ENCODE data around the gene PGA4.

The PGA4 gene

GRCh38 chr11:61181489-61181888 is 40.7 kb upstream of the PGA4 start:
- ChIA-PET CTCF (no interaction called here), POLR2A (no interaction called here)
- TF ChIP-seq, protein P1, sequence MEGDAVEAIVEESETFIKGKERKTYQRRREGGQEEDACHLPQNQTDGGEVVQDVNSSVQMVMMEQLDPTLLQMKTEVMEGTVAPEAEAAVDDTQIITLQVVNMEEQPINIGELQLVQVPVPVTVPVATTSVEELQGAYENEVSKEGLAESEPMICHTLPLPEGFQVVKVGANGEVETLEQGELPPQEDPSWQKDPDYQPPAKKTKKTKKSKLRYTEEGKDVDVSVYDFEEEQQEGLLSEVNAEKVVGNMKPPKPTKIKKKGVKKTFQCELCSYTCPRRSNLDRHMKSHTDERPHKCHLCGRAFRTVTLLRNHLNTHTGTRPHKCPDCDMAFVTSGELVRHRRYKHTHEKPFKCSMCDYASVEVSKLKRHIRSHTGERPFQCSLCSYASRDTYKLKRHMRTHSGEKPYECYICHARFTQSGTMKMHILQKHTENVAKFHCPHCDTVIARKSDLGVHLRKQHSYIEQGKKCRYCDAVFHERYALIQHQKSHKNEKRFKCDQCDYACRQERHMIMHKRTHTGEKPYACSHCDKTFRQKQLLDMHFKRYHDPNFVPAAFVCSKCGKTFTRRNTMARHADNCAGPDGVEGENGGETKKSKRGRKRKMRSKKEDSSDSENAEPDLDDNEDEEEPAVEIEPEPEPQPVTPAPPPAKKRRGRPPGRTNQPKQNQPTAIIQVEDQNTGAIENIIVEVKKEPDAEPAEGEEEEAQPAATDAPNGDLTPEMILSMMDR (IDR thresholded peaks at IDR 0.05; ENCODE audit: control extremely low read depth, extremely low read depth, low read depth, missing control alignments), result no peak
- DNase-seq (ENCODE audit: extremely low spot score), result no peak

GRCh38 chr11:61183645-61184044 is 38.5 kb upstream of the PGA4 start:
- ChIA-PET CTCF (interaction anchor here (2.0 kb wide), 1 partner anchor 409 kb away, joined by 5 read pairs; no protein-coding TSS in a partner anchor), POLR2A (no interaction called here)
- TF ChIP-seq, protein P1 (IDR thresholded peaks at IDR 0.05; ENCODE audit: control extremely low read depth, extremely low read depth, low read depth, missing control alignments), result no peak
- DNase-seq (ENCODE audit: extremely low spot score), result no peak

DNA sequence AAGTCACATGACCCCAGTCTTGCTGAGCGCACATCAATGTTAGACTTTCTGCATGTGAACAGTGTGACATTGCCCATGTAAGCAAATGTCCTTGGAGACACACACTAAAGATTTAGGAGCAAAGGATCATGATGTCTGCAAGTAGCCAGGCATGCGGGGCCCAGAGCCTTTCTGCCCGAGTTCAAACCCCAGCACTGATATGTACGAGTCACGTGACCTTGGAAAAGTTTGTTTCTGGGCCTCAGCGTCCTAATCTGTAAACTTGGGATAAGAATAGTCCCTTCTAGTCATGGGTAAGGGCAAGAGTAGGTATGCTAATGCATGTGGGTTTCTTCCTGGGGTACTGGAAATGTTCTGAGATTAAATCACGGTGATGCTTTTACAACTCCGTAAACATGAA is 35.6 kb upstream of the PGA4 start:
- ChIA-PET CTCF (interaction anchor here (0.8 to 5.7 kb wide), 24 partner anchors 10 to 411 kb away, joined by 3 to 53 read pairs (median 4); no protein-coding TSS in a partner anchor), POLR2A (no interaction called here)
- TF ChIP-seq, protein P1 (IDR thresholded peaks at IDR 0.05; ENCODE audit: control extremely low read depth, extremely low read depth, low read depth, missing control alignments), result no peak
- no peak for DNase-seq (ENCODE audit: extremely low spot score)

- DNase-seq (ENCODE audit: extremely low spot score), result peak; percentile 82
- ChIA-PET POLR2A (no interaction called here), CTCF (interaction anchor here (0.6 to 5.7 kb wide), 47 partner anchors 9 to 409 kb away, joined by 3 to 53 read pairs (median 3); partner anchors contain the start of gene TMEM109)
- TF ChIP-seq, protein P1 (IDR thresholded peaks at IDR 0.05; ENCODE audit: control extremely low read depth, extremely low read depth, low read depth, missing control alignments), result peak; percentile 87
These were observed 34.5 kb upstream of the PGA4 start for GRCh38 chr11:61187505-61188130.

- no peak for DNase-seq (ENCODE audit: extremely low spot score)
- TF ChIP-seq, protein P1 (IDR thresholded peaks at IDR 0.05; ENCODE audit: control extremely low read depth, extremely low read depth, low read depth, missing control alignments), result no peak
- POLR2A ChIA-PET, result no interaction called here
- CTCF ChIA-PET, result interaction anchor here (1.2 to 5.7 kb wide), 3 partner anchors 13 to 359 kb away, joined by 3 to 53 read pairs (median 39); no protein-coding TSS in a partner anchor
These were observed 32.2 kb upstream of the PGA4 start for GRCh38 chr11:61189933-61190332.

GRCh38 chr11:61193596-61193995 is 28.6 kb upstream of the PGA4 start:
- TF ChIP-seq, protein P1 (IDR thresholded peaks at IDR 0.05; ENCODE audit: control extremely low read depth, extremely low read depth, low read depth, missing control alignments), result no peak
- CTCF ChIA-PET, result no interaction called here
- DNase-seq (ENCODE audit: extremely low spot score), result no peak
- POLR2A ChIA-PET, result no interaction called here
